Activated T-cell treated with anti-CD3 and anti-CD28 coated beads for 24 hours (primary cell): ENCODE results near the gene SNX1.
"Not testable (repeated sequence)": the region's sequence is repeated elsewhere in the genome, so short reads cannot be mapped to it uniquely, and the experiment has no call there.

Source experiments
- DNase-seq: peaks from one replicate; pipeline ENCODE4 v3.0.0-alpha.2; 2020; ENCODE audit warnings: low read depth

Gene SNX1

GRCh38 chr15:64095795-64096667, at the start of gene SNX1:
Gene SNX1, plus strand, starts transcription at chr15:64095982. Its CDS starts 32 bp downstream, at chr15:64096014.
- peak; percentile 98 for DNase-seq

- peak; percentile 49 for DNase-seq
Measured at GRCh38 chr15:64046421-64047153, 49.2 kb upstream of the SNX1 start, which contains the start of gene DAPK2. Gene DAPK2, minus strand, starts transcription at chr15:64046485. Its CDS starts 6,224 bp downstream, at chr15:64040261.

GRCh38 chr15:64048781-64049460, 46.9 kb upstream of the SNX1 start:
- no peak for DNase-seq

GRCh38 chr15:64050281-64051092, 45.3 kb upstream of the SNX1 start:
- no peak for DNase-seq

GRCh38 chr15:64051093-64051402, 44.7 kb upstream of the SNX1 start:
- no peak for DNase-seq

- DNase-seq, result no peak
Measured at GRCh38 chr15:64051407-64052259, 44.1 kb upstream of the SNX1 start.

- DNase-seq, result no peak
Measured at GRCh38 chr15:64052925-64053491, 42.8 kb upstream of the SNX1 start.

GRCh38 chr15:64053674-64054073, 42.1 kb upstream of the SNX1 start:
- not testable (repeated sequence) for DNase-seq

- no peak for DNase-seq
Measured at GRCh38 chr15:64058279-64058678, 37.5 kb upstream of the SNX1 start.

GRCh38 chr15:64059104-64059503, 36.7 kb upstream of the SNX1 start:
- not testable (repeated sequence) for DNase-seq

- DNase-seq, result no peak
Measured at GRCh38 chr15:64060716-64061115, 35.1 kb upstream of the SNX1 start.

GRCh38 chr15:64066451-64066850, 29.3 kb upstream of the SNX1 start:
- no peak for DNase-seq

- DNase-seq, result peak; percentile 68
Measured at GRCh38 chr15:64067564-64068030, 28.2 kb upstream of the SNX1 start.

GRCh38 chr15:64068133-64068532, 27.6 kb upstream of the SNX1 start:
- no peak for DNase-seq

GRCh38 chr15:64070106-64070505, 25.7 kb upstream of the SNX1 start:
- DNase-seq, result no peak

GRCh38 chr15:64070965-64071851, 24.6 kb upstream of the SNX1 start:
- no peak for DNase-seq

- DNase-seq, result no peak
Measured at GRCh38 chr15:64071931-64072765, 23.6 kb upstream of the SNX1 start.

- no peak for DNase-seq
Measured at GRCh38 chr15:64072812-64073211, 23.0 kb upstream of the SNX1 start.
